Transverse colon (tissue), 4 donors: ENCODE results near the gene SCN4A. TPM values are rescaled to one million over a fixed set of nuclear protein-coding genes. Genes with fewer than 3 reads are reported as not detected.

Experiments used
- DNase-seq: peaks from one replicate; pipeline ENCODE4 v3.0.0-alpha.2; 2019
- H3K27ac ChIP-seq, 4 donors: fragments of 200-600 bp; sonication (generic); 2 replicates each; pipeline ENCODE4 v1.5.1; 2016 to 2018; ENCODE audit warnings: inconsistent platforms in 4 of 4
- H3K27me3 ChIP-seq: fragments of 200-600 bp; sonication (generic); 2 replicates; pipeline ENCODE4 v1.5.1; 2017; ENCODE audit warnings: inconsistent platforms
- H3K36me3 ChIP-seq, 4 donors: fragments of 200-600 bp; sonication (generic); 2 replicates each; pipeline ENCODE4 v1.5.1; 2017 to 2019; ENCODE audit warnings: inconsistent platforms in 4 of 4
- H3K4me1 ChIP-seq, 4 donors: fragments of 200-600 bp; sonication (generic); 2 replicates each; pipeline ENCODE4 v1.5.1; 2017 to 2020; ENCODE audit warnings: inconsistent platforms in 4 of 4
- H3K4me3 ChIP-seq, 4 donors: fragments of 200-600 bp; sonication (generic); 1 replicate in 1 of 4; 2 replicates in 3 of 4; pipeline versions ENCODE4 v1.5.1 to v1.6.1; 2017 to 2019; ENCODE audit warnings: inconsistent platforms in 4 of 4
- H3K9me3 ChIP-seq, 2 donors: fragments of 200-600 bp; sonication (generic); 2 replicates each; pipeline ENCODE4 v1.5.1; 2017 to 2019; ENCODE audit warnings: inconsistent platforms in 2 of 2
- EP300 ChIP-seq: sonication (generic); formaldehyde crosslinking; IDR thresholded peaks from one replicate; pipeline ENCODE4 v1.6.1; 2017; ENCODE audit warnings: antibody characterized with exemption, low read depth
- POLR2A ChIP-seq: fragments of 450-650 bp; IDR thresholded peaks from one replicate; pipeline ENCODE4 v1.6.1; 2016; ENCODE audit warnings: antibody characterized with exemption, mild to moderate bottlenecking, moderate library complexity
- POLR2AphosphoS5 ChIP-seq, 3 donors: sonication (generic); formaldehyde crosslinking; IDR thresholded peaks; one replicate each; pipeline ENCODE4 v1.6.1; 2016; ENCODE audit warnings: antibody characterized with exemption in 3 of 3
- WGBS, 2 donors: methylation state at CpG; one replicate each; pipeline ENCODE4 v1.1.5; 2018; ENCODE audit warnings: low coverage in 1 of 2; 5-methylcytosine and 5-hydroxymethylcytosine counted together
- in situ Hi-C, 4 donors: fragments of 200-750 bp; cut with MboI; loops; one replicate each; pipeline versions ENCODE4 v1.15.0 to v1.15.1; 2017; ENCODE audit warnings: low sequenced_read_pairs in 3 of 4, low pct_ligation_motif_present in 1 of 4, low pct_unique_long_range_greater_than_20kb in 1 of 4
- intact Hi-C: fragments of 100-400 bp; cut with DNase I; formaldehyde crosslinking; loops from one replicate; pipeline ENCODE4 v1.15.1; 2023; ENCODE audit warnings: low total_unique reads
- total RNA-seq, 4 donors: library from RNA; depleted of rRNA; stranded (reverse); fragments of >200 nt; gene quantifications; one replicate each; pipeline ENCODE4 v1.1.0, GENCODE V29; 2016
- TF ChIP-seq, protein P1 (sequence below), 5 experiments: fragments of 200-600 bp in 3 of 5; fragments of 450-650 bp in 2 of 5; sonication (generic) in 3 of 5; IDR thresholded peaks; 1 replicate in 2 of 5; 2 replicates in 3 of 5; pipeline ENCODE4 v1.5.1; 2016 to 2017; ENCODE audit warnings: antibody characterized with exemption in 5 of 5, inconsistent platforms in 3 of 5, mild to moderate bottlenecking in 2 of 5, moderate library complexity in 1 of 5

SCN4A gene
- total RNA-seq, 4 donors from 2014 or later = 0.14 to 0.48 (median 0.20) TPM; not detected in 1

DNA sequence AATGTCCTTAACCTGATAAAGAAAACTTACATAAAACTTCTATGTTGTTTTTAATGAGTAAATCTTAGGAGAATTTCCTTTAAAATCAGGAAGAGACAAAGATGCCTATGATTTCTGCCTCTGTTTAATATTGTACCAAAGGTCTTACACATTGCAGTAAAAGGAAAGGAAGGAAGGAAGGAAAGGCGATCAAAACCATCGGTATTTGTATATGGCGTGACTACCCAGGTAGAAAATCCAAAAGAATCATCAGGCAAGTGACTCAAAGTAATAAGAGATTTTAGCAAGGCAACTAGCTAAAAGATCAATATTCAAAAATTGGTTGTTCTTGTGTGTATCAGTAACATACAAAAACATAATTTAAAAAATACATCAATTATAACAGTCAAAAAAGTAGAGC, 44.3 kb upstream of the SCN4A start:
- 68 to 76% methylated on average over 3 of the region's 3 CpGs for WGBS, 2 donors
- TF ChIP-seq, protein P1, sequence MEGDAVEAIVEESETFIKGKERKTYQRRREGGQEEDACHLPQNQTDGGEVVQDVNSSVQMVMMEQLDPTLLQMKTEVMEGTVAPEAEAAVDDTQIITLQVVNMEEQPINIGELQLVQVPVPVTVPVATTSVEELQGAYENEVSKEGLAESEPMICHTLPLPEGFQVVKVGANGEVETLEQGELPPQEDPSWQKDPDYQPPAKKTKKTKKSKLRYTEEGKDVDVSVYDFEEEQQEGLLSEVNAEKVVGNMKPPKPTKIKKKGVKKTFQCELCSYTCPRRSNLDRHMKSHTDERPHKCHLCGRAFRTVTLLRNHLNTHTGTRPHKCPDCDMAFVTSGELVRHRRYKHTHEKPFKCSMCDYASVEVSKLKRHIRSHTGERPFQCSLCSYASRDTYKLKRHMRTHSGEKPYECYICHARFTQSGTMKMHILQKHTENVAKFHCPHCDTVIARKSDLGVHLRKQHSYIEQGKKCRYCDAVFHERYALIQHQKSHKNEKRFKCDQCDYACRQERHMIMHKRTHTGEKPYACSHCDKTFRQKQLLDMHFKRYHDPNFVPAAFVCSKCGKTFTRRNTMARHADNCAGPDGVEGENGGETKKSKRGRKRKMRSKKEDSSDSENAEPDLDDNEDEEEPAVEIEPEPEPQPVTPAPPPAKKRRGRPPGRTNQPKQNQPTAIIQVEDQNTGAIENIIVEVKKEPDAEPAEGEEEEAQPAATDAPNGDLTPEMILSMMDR (IDR thresholded peaks at IDR 0.05) = no peak
- TF ChIP-seq POLR2A (no peak), POLR2AphosphoS5 (IDR thresholded peaks at IDR 0.05) (no peak), EP300 (no peak)
- peaks cover 0 to 18% (median 0%) of the 10 kb centered on the region in 4 donors for H3K4me1 ChIP-seq
- H3K4me3 ChIP-seq = no peak overlapping the region
- H3K27ac ChIP-seq = peak overlapping the region; percentile 30 to 64 (median 45)
- H3K27me3 ChIP-seq = no peaks in the 10 kb centered on the region
- in situ Hi-C loops = loop anchor here in 1 of 4 donors (25.0 kb wide), 1 partner anchor 105 kb away; the partner anchor contains the start of genes CSHL1 and GH1
- H3K9me3 ChIP-seq = no peaks in the 10 kb centered on the region
- DNase-seq = no peak
- intact Hi-C loops = no loop called here
- H3K36me3 ChIP-seq = no peaks in the 10 kb centered on the region

DNA sequence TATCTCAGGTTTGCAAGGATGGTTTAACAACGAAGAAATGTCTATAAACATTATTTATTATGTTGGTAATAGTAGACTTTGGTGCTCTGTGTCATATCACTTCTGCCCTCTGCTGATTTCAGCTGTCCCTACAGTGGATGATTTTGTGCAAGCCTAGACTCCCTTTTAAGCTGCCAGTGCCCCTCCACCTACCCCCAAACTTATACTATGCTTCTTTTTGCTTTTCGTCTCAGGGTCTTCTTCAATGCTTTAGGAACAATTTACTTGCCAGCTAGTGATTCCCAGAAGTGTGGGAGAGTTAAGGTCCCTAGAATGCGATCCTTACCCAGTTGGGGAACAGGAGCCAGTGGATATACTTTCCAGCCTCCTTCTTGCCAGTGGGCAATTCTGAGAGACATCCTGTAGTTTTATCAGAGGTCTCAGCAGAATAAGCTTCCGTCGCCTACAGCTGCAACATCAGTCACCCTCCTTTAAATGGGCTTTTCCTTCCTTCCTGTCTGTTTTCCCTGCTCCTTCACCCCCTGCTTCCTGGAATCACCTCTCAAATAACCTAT, 43.6 kb upstream of the SCN4A start:
- DNase-seq = no peak
- TF ChIP-seq, protein P1 (IDR thresholded peaks at IDR 0.05) = no peak
- TF ChIP-seq POLR2AphosphoS5 (IDR thresholded peaks at IDR 0.05) = no peak
- Histone ChIP-seq H3K36me3 (no peaks in the 10 kb centered on the region), H3K4me3 (no peak overlapping the region), H3K27me3 (no peaks in the 10 kb centered on the region), H3K27ac (peak overlapping the region; percentile 30 to 64 (median 45)), H3K4me1 (peaks cover 0 to 18% (median 0%) of the 10 kb centered on the region in 4 donors), H3K9me3 (no peaks in the 10 kb centered on the region)
- whole genome bisulfite sequencing, 2 donors = 60 to 63% methylated on average over 2 to 5 of the region's 5 CpGs
- intact Hi-C loops = no loop called here
- in situ Hi-C loops = loop anchor here in 1 of 4 donors (25.0 kb wide), 1 partner anchor 104 kb away; the partner anchor contains the start of genes CSHL1 and GH1

DNA sequence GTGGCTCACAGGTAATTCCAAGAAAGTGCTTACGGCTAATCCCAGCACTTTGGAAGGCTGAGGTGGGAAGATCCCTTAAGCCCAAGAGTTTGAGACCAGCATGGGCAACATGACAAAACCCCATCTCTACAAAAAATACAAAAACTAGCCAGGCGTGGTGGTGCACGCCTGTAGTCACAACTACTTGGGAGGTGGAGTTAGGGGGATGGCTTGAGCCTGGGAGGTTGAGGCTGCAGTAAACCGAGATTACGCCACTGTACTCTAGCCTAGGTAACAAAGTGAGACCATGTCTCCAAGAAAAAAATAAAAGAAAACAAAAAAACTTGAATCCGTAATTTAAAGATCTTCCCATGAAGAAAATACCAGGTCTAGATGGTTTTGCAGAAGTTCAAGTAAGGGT, 42.7 kb upstream of the SCN4A start:
- no peaks in the 10 kb centered on the region for H3K36me3 ChIP-seq
- TF ChIP-seq EP300 (no peak), POLR2AphosphoS5 (IDR thresholded peaks at IDR 0.05) (no peak), POLR2A (no peak)
- TF ChIP-seq, protein P1 (IDR thresholded peaks at IDR 0.05) = no peak
- peak overlapping the region; percentile 13 to 64 (median 32) for H3K27ac ChIP-seq
- in situ Hi-C loops = loop anchor here in 1 of 4 donors (25.0 kb wide), 1 partner anchor 103 kb away; the partner anchor contains the start of genes CSHL1 and GH1
- H3K4me1 ChIP-seq = peaks cover 0 to 13% (median 0%) of the 10 kb centered on the region in 4 donors
- H3K4me3 ChIP-seq = no peak overlapping the region
- no peaks in the 10 kb centered on the region for H3K9me3 ChIP-seq
- 92 to 100% methylated on average over 4 to 6 of the region's 6 CpGs for WGBS, 2 donors
- H3K27me3 ChIP-seq = no peaks in the 10 kb centered on the region
- DNase-seq = no peak
- intact Hi-C loops = no loop called here

DNA sequence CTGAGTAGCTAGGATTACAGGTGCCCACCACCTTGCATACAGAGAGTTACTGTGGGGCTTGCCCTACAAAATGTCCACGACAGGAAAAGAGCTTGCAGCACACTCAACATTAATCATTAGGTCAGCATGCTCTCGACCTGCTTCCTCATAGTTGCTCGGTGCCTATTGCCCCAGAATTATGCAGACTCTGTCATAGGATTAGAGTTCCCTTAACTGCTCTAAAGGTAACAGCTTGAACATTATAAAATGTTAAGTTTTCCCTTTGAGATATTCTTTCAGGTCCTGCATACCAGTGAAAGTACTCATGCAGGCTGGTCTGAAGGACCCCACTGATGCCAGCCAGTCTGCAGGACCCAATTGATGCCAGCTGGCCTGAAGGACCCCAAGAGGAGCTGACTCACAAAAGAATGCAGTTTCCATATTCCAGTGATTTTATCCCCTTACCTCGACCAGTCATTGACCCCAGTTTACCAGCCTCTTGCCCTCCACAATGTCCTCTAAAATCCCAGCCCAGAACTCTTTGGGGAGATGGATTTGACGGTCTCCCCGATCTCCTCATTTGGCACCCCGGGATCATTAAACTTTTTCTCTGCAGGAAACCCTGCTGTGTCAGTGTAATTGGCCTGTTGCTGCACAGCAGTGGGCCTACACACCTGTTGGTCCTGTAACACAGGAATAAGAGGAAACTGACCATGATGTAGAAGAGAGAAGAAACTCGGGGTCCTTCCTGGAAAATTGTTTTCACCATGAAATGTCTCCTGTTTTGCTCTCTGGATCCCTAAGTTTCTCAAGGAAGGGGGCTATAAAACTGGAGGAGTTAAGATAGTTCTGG, 37.1 kb upstream of the SCN4A start:
- Histone ChIP-seq H3K9me3 (no peaks in the 10 kb centered on the region), H3K27ac (peak overlapping the region in 1 of 4 donors; percentile 4), H3K4me3 (no peak overlapping the region), H3K4me1 (peaks cover 7 to 34% (median 11%) of the 10 kb centered on the region in 4 donors), H3K36me3 (no peaks in the 10 kb centered on the region), H3K27me3 (no peaks in the 10 kb centered on the region)
- intact Hi-C loops = no loop called here
- in situ Hi-C loops = loop anchor here in 1 of 4 donors (25.0 kb wide), 1 partner anchor 97 kb away; the partner anchor contains the start of genes CSHL1 and GH1
- TF ChIP-seq POLR2A (no peak), EP300 (no peak), POLR2AphosphoS5 (IDR thresholded peaks at IDR 0.05) (no peak)
- TF ChIP-seq, protein P1 (IDR thresholded peaks at IDR 0.05) = no peak
- WGBS, 2 donors = 65% methylated on average over 8 of the region's 8 CpGs; no CpG with 5 or more reads in 1 of the 2 donors
- DNase-seq = no peak
